ENCODE measurements around the gene CYP2C18. TPM values are rescaled to one million over a fixed set of nuclear protein-coding genes. Genes with fewer than 3 reads are reported as not detected.
"Not testable (repeated sequence)": the region's sequence is repeated elsewhere in the genome, so short reads cannot be mapped to it uniquely, and the experiment has no call there.

The CYP2C18 gene
- total RNA-seq, 4 donors from 2014 or later: 1.1 to 17.2 (median 16.2) TPM; not detected in 1

DNA sequence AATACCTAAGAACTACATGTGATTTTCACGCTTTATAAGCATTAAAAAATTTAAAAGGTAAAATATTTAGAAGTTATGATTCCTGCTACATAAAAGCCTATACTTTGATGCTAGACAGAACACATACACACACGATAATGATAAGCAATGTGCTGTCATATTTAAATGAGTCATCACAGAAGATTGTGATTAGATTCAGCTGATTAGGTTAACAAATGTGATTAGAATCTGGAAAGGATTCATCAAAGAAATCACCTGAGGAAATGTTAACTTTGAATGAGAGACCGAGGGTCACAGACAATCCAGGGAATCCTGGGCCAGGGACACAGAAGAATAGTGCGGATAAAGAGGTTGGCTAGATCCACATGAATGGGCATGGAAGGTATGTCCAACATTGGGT is 42.0 kb upstream of the CYP2C18 start:
- no peaks in the 10 kb centered on the region for H3K27me3 ChIP-seq
- H3K36me3 ChIP-seq: no peaks in the 10 kb centered on the region
- WGBS, 2 donors (ENCODE audit: low coverage in 1 of 2): 72 to 90% methylated on average over 2 to 4 of the region's 4 CpGs
- no peak for DNase-seq
- no peak overlapping the region for H3K27ac ChIP-seq
- H3K4me3 ChIP-seq: no peak overlapping the region
- TF ChIP-seq POLR2A (IDR thresholded peaks at IDR 0.05): no peak
- no peak for TF ChIP-seq EP300 (IDR thresholded peaks at IDR 0.05; ENCODE audit: low read depth)
- TF ChIP-seq, protein P1, sequence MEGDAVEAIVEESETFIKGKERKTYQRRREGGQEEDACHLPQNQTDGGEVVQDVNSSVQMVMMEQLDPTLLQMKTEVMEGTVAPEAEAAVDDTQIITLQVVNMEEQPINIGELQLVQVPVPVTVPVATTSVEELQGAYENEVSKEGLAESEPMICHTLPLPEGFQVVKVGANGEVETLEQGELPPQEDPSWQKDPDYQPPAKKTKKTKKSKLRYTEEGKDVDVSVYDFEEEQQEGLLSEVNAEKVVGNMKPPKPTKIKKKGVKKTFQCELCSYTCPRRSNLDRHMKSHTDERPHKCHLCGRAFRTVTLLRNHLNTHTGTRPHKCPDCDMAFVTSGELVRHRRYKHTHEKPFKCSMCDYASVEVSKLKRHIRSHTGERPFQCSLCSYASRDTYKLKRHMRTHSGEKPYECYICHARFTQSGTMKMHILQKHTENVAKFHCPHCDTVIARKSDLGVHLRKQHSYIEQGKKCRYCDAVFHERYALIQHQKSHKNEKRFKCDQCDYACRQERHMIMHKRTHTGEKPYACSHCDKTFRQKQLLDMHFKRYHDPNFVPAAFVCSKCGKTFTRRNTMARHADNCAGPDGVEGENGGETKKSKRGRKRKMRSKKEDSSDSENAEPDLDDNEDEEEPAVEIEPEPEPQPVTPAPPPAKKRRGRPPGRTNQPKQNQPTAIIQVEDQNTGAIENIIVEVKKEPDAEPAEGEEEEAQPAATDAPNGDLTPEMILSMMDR (IDR thresholded peaks at IDR 0.05): no peak
- no peak for TF ChIP-seq POLR2AphosphoS5 (IDR thresholded peaks at IDR 0.05)
- H3K4me1 ChIP-seq: peaks cover 0 to 9% (median 0%) of the 10 kb centered on the region in 4 donors
- in situ Hi-C loops (cut with MboI; ENCODE audit: low pct_ligation_motif_present in 1 of 4, low pct_unique_long_range_greater_than_20kb in 1 of 4, low sequenced_read_pairs in 3 of 4) (loop anchor here in 1 of 4 donors (25.0 kb wide), 1 partner anchor 721 kb away; no protein-coding TSS in a partner anchor), intact Hi-C loops (cut with DNase I; ENCODE audit: low total_unique reads) (no loop called here)
- peaks cover 11% of the 10 kb centered on the region in 2 donors for H3K9me3 ChIP-seq

DNA sequence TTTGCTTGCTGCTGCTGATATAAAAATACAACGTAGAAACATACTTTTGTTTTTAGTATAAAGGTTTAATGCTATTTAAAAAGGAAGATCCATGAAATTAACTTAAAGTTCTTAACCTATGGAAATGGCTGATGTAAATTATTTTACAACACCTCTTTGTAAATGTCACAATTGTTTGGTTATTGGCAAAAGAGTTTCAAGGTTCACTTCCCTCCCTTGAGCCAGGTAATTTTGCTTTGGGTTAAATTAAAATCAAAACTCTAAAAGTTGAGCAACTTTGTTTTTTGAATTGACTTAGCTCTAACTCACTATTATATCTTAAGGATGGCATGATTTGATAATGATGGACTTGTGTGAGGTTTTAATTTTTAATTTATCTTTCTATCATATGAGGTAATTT is 39.2 kb upstream of the CYP2C18 start:
- 57 to 70% methylated on average over 1 of the region's 1 CpG for WGBS, 2 donors (ENCODE audit: low coverage in 1 of 2)
- Histone ChIP-seq H3K4me3 (no peak overlapping the region), H3K4me1 (peaks cover 0 to 9% (median 0%) of the 10 kb centered on the region in 4 donors), H3K27ac (no peak overlapping the region), H3K36me3 (no peaks in the 10 kb centered on the region), H3K9me3 (no peaks in the 10 kb centered on the region), H3K27me3 (no peaks in the 10 kb centered on the region)
- in situ Hi-C loops (cut with MboI; ENCODE audit: low pct_ligation_motif_present in 1 of 4, low pct_unique_long_range_greater_than_20kb in 1 of 4, low sequenced_read_pairs in 3 of 4) (loop anchor here in 1 of 4 donors (25.0 kb wide), 1 partner anchor 718 kb away; no protein-coding TSS in a partner anchor), intact Hi-C loops (cut with DNase I; ENCODE audit: low total_unique reads) (no loop called here)
- no peak for DNase-seq
- TF ChIP-seq, protein P1 (IDR thresholded peaks at IDR 0.05): no peak
- no peak for TF ChIP-seq POLR2A (IDR thresholded peaks at IDR 0.05)
- TF ChIP-seq POLR2AphosphoS5 (IDR thresholded peaks at IDR 0.05): no peak

DNA sequence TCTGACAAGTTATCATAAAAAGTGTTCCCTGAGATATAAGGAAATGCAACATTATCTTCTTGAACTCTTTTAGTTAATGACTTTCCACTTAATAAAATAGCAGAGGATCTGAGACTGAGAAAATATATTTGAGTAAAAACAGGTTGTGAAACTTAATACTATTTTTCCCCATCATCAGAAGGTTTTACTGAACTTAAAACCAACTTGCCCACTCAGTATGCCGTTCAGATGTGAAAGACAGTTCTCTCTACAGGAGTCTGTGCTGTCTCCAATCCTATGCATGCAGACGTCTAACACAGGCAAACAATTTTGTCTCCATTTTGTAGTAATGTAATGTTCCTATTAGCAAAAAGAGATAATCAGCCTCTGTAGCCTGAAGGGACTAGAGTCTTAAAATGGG is 38.2 kb upstream of the CYP2C18 start:
- in situ Hi-C loops (cut with MboI; ENCODE audit: low pct_ligation_motif_present in 1 of 4, low pct_unique_long_range_greater_than_20kb in 1 of 4, low sequenced_read_pairs in 3 of 4) (loop anchor here in 1 of 4 donors (25.0 kb wide), 1 partner anchor 717 kb away; no protein-coding TSS in a partner anchor), intact Hi-C loops (cut with DNase I; ENCODE audit: low total_unique reads) (no loop called here)
- Histone ChIP-seq H3K4me1 (peaks cover 0 to 9% (median 0%) of the 10 kb centered on the region in 4 donors), H3K36me3 (no peaks in the 10 kb centered on the region), H3K4me3 (no peak overlapping the region), H3K27ac (no peak overlapping the region), H3K9me3 (no peaks in the 10 kb centered on the region), H3K27me3 (no peaks in the 10 kb centered on the region)
- 66 to 73% methylated on average over 2 of the region's 2 CpGs for WGBS, 2 donors (ENCODE audit: low coverage in 1 of 2)
- no peak for DNase-seq
- TF ChIP-seq, protein P1 (IDR thresholded peaks at IDR 0.05): no peak
- TF ChIP-seq POLR2AphosphoS5 (IDR thresholded peaks at IDR 0.05): no peak
- TF ChIP-seq EP300 (IDR thresholded peaks at IDR 0.05; ENCODE audit: low read depth): no peak
- no peak for TF ChIP-seq POLR2A (IDR thresholded peaks at IDR 0.05)

DNA sequence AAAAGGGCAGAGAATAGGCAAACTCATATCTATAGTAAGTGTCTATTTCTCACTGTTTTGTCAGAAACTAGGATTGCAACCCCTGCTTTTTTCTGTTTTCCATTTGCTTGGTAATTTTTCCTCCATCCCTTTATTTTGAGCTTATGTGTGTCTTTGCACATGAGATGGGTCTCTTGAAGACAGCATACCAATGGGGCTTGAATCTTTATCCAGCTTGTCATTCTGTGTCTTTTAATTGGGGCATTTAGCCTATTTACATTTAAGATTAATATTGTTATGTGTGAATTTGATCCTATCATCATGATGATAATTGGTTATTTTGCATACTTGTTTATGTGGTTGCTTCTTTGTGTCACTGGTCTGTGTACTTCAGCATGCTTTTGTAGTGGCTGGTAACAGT is 28.3 kb upstream of the CYP2C18 start:
- H3K27ac ChIP-seq; H3K36me3 ChIP-seq; H3K27me3 ChIP-seq; DNase-seq; in situ Hi-C loops (cut with MboI; ENCODE audit: low pct_ligation_motif_present in 1 of 4, low pct_unique_long_range_greater_than_20kb in 1 of 4, low sequenced_read_pairs in 3 of 4); H3K4me3 ChIP-seq; intact Hi-C loops (cut with DNase I; ENCODE audit: low total_unique reads); H3K4me1 ChIP-seq; H3K9me3 ChIP-seq: not testable (repeated sequence)

DNA sequence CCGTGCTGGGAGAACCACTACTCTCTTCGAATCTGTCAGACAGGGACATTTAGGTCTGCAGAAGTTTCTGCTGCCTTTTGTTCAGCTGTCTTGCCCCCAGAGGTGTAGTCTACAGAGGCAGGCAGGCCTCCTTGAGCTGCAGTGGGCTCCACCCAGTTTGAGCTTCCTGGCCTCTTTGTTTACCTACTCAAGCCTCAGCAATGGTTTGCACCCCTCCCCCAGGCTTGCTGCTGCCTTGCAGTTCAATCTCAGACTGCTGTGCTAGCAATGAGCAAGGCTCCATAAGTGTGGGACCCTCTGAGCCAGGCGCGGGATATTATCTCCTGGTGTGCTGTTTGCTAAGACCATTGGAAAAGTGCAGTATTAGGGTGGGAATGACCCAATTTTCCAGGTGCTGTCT is 20.5 kb upstream of the CYP2C18 start:
- H3K27ac ChIP-seq; H3K36me3 ChIP-seq; intact Hi-C loops (cut with DNase I; ENCODE audit: low total_unique reads); in situ Hi-C loops (cut with MboI; ENCODE audit: low pct_ligation_motif_present in 1 of 4, low pct_unique_long_range_greater_than_20kb in 1 of 4, low sequenced_read_pairs in 3 of 4); H3K4me3 ChIP-seq; H3K27me3 ChIP-seq; H3K9me3 ChIP-seq; H3K4me1 ChIP-seq: not testable (repeated sequence)
- peak; percentile 37 for DNase-seq
- WGBS, 2 donors (ENCODE audit: low coverage in 1 of 2): 69% methylated on average over 4 of the region's 4 CpGs; no CpG with 5 or more reads in 1 of the 2 donors
